HG03097 (cell line): Measurements from ENCODE around the gene WSCD2.

Source experiments
- ATAC-seq: cut with Tn5 transposase; IDR thresholded peaks from one replicate; pipeline ENCODE4 v1.9.1; 2021; ENCODE audit not compliant: unreplicated experiment, low FRiP score

The WSCD2 gene

DNA sequence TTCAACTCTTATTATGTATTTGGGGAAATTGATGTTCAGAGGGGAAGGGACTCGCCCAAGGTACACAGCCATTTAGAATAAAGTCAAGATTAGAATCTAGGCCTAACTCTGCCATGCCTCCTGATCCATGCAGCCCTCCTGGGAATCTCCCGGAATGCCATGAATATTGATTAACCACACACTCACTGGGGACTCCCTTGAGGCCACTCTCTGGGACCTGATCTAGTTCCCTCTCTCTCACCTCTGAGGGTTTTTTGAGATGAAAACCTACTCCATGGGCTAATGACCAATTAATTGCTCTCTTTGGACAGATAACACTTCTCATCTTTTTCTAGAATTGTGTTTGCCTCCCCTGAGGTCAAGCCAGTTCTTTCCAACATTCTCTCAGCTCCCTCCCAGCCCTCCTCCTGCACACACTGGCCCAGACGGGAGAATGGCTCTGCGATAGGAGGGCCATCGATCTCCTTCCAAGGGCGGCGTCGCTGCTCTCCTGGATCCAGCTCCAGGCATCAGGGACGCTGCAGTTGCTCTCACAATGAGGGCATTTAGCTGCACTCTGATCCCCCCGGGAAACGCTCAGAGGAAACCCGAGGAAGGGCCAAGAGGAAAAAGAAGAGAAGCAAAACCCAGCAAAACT is 22.6 kb downstream of the WSCD2 start:
- no peak for ATAC-seq

DNA sequence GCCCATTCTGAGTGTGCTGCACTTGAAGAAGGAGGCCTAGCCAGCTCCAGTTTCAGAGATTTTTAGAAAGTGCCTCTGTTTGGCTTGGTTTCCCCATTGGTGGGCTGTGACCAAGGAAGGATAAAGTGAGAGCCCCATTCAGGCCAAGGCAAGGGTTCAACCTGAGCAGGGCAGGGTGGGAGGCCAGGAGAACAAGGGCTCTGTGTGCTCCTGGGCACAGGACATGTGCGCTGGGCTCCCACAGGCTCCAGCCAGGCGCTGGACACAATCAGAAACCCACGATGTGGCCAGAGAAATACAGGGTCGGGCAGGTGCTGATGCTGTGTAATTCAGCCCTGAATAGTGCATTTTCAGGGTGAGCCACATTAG is 23.1 kb downstream of the WSCD2 start:
- no peak for ATAC-seq

DNA sequence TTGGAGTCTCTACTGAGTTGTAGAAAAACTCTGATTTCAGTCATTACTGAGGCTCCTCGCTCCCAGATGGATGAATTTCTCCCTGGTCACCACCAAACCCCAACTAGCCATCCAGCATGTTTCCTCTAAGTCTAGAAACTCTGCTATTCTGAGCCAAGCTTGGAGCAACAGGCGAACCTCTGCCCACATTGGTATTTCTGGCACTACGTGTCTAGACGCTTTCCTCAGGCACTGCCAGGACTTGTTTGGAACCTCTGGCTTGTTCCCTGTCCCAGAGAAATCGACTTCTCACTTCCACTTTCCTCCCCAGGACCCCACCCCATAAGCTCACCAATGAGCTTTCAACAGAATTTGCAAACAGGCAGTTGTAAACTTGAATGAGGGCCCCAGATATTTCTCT is 27.6 kb downstream of the WSCD2 start:
- no peak for ATAC-seq

DNA sequence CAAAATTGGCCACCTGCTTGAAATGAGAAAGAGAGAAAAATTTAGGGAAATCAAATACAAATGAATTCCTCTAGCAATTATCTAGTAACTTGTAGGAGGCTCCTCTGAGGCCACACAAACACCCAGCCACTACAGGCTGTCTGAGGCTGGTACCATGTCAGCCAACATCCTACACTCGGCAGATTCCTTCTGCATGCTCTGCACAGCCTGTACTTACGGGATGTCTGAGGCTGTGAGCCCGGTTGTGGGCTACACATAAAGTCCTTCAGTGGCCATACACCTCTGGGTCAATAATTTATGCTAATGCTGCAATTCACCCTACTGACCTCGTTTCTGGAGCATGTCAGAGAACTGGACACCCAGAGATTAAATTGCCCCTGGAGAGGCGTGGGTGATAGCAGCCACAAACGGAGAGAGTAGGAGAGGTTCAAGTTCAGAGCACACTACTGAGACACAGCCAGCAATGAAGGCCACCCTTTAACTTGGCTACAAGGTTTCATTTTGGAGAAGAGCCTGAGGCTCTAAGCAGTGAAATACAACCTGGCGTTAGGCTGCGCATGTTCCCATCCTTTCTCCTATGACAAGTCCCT is 28.9 kb downstream of the WSCD2 start:
- ATAC-seq, result no peak

DNA sequence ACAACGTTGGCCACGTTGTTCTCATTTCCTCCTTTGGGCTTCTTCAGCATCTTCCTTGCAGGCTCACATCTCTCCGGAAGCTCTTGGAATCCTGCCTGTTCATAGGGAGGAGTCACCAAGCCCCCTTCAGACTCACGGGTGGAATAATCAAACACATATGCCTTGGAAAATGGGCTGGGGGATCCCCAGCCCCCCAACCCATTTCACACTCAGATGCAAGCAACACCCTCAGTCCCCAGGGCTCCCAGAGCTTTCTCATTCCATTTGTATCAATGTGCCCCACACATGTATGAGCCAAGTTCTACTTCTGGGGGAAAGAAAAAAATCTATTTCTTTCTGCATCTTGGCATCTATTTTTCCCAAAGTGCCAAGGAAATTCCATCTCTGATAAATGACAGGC is 33.1 kb downstream of the WSCD2 start:
- no peak for ATAC-seq

DNA sequence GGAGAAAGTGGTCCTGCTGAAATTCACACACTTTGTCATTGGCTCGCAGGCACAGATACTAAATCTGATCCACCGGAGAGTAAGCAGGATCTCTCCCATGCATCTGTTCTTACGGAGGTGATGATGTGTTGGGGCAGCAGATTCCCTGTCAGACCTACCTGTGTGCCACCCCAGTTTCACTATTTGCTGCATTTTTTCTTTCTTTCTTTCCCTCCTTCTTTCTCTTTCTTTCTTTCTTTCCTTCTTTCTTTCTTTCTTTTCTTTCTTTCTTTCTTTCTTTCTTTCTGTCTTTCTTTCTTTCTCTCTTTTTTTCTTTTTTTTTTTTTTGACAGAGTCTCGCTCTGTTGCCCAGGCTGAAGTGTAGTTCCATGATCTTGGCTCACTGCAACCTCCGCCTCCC is 37.4 kb downstream of the WSCD2 start:
- no peak for ATAC-seq

DNA sequence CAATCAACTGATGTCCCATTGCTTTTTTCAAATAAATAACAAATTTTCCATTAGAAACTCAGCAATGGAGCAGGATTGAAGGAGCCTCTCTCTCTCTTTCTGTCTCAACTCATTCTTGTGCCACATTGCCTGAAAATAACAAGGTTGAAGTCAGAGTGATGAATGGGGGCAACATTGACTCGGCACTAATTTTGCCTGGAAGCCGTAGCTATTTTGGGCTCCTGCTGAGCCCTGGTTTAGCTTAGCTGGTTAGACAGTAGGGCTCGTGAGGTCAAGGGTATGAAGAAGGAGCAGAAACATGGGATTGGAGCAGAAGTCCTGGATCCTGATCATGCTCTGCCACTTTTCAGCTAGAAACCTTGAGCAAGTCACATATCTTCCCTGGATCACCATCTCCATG is 38.9 kb downstream of the WSCD2 start:
- no peak for ATAC-seq

DNA sequence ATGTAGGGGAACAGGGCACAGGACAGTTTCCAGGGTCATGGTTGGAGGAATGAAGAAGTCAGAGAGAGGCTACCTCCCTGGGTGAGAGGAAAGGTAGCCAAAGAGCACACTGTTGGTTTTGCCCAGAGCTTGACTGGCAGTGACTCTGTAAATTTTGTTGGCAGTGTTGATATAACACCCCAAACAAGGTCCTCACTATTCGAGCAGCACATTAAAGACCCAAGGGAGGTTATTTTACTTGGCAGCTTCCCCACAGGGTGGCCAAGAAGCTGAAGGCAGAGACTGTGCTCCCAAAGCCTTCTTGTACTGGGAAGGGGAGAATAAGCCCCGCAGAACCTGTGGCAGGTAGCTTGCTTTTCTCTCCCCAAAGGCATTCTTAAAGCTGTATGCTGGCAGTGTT is 40.6 kb downstream of the WSCD2 start:
- no peak for ATAC-seq

DNA sequence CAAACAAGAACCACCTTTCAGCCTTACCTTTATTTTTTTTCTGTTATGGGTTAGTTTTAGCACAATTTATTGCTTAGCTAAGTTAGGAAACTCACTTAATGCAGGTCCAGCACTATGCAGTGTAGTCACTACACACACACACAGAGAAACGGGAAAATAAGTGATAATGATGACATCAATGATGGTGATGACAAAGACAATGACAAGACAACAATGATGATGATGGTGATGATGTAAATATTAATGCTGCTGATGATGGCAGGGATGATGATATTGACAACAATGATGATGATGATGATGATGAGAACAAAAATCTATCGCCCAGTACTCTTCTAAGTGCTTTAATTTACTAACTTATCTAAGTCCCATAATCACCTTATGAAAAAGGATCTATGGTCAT is 41.1 kb downstream of the WSCD2 start:
- no peak for ATAC-seq

DNA sequence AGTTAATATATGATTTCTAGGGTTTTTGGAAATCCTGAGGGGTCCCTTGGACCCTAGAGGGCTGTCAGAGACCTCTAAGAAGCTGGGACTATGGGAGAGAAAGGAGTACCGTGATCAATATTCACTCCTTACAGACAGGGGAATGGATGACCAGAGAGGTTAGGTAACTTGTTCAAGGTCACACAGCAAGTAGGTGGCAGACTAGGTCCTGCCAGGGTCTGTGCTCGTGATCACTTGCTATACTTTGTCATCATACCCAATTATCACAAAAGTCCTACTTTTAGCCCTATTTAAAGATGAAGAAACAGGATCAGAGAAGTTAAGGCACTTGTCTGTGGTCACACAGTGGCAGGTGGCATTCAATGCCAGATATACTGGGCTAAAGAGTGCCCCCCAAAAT is 42.9 kb downstream of the WSCD2 start:
- no peak for ATAC-seq

DNA sequence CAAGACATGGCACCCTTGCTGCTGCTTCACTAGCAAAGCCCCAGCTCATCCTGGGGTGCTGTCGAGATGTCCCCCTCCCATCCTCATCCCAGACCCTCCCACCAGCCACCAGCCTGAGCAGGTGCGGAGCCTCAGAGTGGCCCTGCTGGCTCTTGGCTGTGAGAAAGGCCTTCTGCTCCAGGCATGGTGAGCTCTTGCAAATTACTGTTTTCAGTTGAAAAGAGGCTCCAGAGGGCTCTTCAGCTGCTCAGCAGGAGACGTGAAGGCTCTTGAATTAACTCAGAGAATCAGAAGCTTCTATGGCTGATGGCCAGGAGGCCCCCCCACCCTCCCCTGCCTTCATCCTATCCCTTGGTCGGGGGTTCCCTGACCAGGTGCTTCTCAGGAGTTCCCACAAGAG is 44.1 kb downstream of the WSCD2 start:
- no peak for ATAC-seq

DNA sequence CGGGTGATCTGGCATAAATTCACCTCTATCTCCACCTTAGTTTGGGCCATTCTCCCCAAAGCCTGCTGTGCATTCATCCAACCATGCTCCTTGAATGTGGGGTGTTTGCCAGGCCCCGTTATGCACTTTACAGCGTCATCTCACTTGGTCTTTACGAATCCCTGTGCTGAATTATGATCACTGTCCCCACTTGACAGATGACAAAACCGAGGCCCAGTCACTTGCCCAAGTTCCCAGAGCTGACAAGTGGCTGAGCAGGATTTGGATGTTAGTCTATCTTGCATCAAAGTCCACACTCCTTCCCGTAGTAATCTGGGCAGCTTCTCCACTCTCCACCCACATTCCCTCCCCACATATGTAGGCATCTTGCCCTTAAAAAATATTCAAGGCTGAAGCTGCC is 44.8 kb downstream of the WSCD2 start:
- ATAC-seq, result no peak

DNA sequence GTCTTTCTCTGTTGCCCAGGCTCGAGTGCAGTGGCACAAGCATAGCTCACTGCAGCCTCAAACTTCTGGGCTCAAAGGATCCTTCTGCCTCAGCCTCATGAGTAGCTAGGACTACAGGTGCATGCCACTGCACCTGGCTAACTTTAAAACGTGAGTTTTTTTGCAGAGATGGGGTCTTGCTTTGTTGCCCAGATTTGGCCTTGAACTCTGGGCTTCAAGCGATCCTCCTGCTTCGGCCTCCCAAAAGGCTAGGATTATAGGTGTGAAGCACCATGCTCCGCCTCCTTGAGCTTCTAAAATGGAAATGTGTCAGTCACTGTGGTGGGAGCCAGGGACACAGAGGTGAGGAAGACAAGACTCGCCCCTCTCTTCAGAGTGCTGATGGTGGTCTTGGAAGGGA is 45.6 kb downstream of the WSCD2 start:
- ATAC-seq, result no peak

DNA sequence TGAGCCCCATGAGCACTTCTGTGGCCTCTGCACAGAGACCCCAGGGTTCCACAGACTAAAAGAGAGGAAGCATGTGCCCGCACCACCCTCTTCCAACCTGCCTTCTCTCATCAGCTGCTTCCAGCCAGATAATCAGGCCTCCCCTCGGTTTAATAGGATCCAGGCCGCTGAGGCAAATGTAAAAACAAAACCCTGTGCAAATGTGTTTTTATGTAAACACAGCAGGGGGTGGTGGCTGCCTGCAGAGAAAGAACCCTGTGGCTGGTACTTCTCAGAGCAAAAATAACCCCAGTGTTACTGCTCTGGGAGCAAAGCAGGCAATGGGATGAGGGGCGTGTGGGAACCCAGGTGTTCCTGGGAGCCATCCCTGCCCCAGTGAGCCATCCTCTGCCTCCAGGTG is 46.2 kb downstream of the WSCD2 start:
- ATAC-seq, result no peak

DNA sequence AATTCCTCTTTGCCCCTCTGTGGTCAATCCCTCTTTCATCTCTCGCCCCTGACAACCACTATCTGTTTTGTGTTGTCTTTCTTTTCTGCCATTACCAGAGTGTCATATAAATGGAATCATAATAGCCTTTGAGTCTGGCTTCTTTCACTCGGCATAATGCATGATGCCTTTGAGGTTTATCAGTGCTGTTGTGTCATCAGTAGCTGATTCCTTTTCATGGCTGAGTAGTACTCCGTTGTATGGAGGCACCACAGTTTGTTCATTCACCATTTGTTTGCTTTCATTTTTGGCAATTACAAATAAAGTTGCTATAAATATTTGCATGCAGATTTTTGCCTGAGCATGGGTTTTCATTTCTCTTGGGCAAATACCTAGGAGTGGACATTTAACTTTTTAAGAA is 47.2 kb downstream of the WSCD2 start:
- ATAC-seq, result no peak

DNA sequence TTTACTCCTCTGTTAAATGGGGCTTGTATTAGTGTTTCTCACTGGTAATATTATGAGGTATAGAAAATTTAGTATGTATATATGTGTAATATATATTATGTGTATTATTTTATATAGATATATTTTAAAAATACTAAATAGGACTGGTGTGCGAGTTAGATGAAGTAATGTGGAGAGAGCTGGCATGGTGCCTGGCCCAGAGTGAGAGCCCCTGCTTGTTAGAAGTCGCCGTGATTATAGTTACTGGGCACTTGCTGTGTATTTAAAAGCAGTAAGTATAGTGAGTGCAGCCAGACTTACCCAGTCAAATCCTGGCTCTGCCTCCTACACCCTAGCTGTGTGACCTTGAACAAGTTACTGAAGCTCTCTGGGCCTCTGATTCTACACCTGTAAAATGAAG is 48.0 kb downstream of the WSCD2 start:
- no peak for ATAC-seq

DNA sequence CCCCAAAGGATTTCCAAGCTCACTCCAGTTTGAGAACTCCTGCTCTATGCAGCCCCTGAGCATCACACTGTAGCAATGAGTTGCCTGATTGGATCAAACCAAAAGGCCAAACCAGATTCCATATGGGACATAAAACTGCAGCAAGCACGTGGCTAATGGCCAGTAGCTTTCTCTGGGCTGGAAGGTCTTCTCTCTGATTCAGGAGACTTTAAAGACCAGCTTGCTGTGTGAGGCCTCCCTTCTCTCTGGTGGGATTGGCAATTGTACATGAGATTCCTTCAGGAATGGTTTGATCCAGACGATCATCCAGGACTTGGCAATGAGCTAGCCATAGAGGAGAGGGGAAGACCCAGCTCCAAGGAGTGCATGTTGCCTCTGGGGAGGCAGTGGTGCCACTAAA is 50.2 kb downstream of the WSCD2 start:
- ATAC-seq, result no peak

DNA sequence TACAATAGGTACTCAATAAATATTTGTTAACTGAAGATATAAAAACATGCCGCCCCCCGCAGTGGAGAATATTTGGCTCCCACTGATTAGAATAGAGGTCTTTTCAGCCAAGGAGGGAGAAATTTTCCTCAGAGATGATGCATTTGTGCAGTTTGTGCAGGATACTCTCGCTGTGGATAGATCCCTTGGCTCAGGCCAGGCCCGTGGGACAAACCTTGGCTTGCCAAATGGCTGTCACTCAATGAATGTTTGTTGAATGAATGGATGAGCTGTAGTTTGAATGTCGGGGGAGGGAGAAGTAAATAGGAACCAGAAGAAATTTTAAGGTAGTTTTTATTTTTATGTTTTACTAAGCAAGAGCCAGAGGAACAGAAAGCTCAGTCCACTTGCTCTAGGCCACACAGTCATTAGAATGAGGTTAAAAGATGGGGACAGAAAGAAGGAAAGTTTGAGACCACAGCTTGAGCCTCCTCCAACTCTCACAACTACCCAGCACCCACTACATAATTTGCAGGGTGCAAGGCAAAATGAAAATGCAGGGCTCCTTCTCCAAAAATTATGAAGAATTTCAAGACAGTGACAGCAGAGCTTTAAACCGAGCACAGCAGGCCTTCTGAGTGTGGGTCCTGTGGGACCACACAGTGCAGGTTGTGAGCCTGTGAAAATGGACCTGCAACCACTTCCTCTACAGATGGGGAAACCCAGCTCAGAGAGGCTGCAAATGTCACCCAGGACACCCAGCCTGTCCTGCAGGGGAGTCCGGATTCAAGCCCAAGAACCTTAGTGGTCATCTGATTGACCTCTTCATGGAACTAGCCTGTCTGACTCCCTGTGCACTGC is 51.4 kb downstream of the WSCD2 start:
- no peak for ATAC-seq

DNA sequence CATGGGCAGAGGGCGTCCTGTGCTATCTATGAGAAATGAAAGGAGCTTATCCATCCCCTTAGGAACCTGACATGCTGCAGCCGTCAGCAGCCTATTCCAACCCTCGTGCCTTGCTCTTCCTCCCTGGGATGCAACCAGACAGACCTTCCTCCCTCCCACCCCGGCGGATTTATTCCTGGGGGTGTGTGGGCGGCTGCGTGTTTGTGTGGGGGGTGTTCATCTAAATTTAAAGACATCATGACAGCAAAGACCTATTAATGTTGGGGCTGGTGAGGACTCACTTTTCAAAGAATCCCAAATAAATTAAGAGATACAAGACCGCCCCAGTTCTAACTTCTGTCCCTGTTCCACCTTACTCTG is 52.0 kb downstream of the WSCD2 start:
- ATAC-seq, result no peak

DNA sequence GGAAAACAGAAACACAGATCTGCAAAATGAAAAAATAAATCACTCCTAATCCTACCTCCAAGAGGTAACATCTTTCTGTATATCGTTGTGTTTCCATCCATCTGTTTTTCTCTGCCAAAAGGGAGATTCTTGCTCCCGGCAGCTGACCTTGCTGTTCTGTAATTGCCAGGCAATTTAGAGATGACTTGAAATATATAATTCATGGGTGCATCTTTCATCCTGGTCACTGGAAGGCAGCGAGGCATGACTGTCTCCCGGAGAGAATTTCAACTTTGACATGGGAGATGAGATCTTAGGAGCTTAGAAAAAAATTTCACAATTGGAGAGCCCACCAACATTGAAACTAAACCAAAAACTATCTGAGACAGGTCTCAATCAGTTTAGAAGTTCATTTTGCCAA is 53.0 kb downstream of the WSCD2 start:
- no peak for ATAC-seq

DNA sequence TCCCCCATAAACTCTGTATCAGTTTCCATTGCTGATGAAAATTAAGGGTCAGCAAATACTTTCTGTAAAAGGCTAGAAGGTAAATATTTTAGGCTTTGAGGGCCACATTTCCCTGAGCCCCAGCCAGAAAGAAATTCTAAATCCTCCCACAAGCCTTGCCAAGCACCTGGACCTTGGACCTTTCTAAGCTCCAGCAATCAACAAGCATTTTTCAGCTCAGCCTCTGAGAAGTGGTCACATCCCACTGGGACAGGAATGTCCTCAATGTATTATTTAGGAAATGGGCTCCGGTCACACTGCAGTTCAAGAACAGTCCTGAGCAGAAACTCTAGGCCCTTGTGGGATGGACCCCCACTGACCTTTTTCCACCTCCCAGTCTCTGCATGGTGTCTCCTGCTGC is 55.9 kb downstream of the WSCD2 start:
- ATAC-seq, result no peak

DNA sequence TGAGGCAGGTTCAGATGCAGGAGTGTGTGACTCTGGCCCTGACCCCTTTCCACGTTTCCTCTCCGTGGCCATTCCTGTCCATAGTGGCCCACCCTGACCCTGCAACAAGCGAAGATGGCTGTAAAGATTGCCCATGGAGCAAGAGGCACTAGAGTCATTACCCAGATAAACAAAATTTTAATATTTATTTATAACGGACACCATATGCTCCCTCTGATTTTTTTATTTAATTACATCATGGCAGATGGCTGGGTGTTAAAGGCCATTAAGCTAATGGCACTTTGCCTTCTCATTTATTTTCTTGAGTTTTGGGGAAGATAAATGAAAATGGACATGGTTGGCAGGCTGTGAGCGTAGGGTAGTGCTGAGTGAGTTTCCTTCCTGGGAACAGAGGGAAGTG is 58.7 kb downstream of the WSCD2 start:
- ATAC-seq, result no peak
